ENCODE measurements around the gene KRT72.

Gene KRT72

GRCh38 chr12:52606096-52606495 is 4.8 kb upstream of the KRT72 start:
- no peak for DNase-seq
- Histone ChIP-seq H4K12ac (ENCODE audit: low read depth, low read length) (no peak overlapping the region), H3K9ac (ENCODE audit: low read length) (no peak overlapping the region), H2AFZ (ENCODE audit: insufficient read depth, low read length, poor library complexity) (no peak overlapping the region), H4K91ac (ENCODE audit: low read depth, low read length) (no peak overlapping the region), H2BK5ac (ENCODE audit: low read depth, low read length, poor library complexity) (no peak overlapping the region), H3K23ac (ENCODE audit: low read length) (no peak overlapping the region), H3K27ac (ENCODE audit: low read depth, low read length) (no peak overlapping the region), H2BK120ac (ENCODE audit: insufficient read depth, low read length, poor library complexity) (no peak overlapping the region), H3K14ac (ENCODE audit: low read length) (no peak overlapping the region), H3K27me3 (ENCODE audit: insufficient read depth, low read length) (no peaks in the 10 kb centered on the region), H3K36me3 (ENCODE audit: control insufficient read depth in 1 of 2, insufficient read depth in 2 of 2, low read length in 2 of 2) (no peaks in the 10 kb centered on the region), H3K9me3 (ENCODE audit: insufficient read depth, low read depth, low read length) (peaks cover 3% of the 10 kb centered on the region), H3K79me2 (ENCODE audit: control insufficient read depth, insufficient read depth, low read length, poor library complexity) (no peaks in the 10 kb centered on the region), H3K4me3 (ENCODE audit: low read depth, low read length) (no peak overlapping the region), H2BK12ac (ENCODE audit: low read length) (no peak overlapping the region), H3K4ac (ENCODE audit: low read depth, low read length) (no peak overlapping the region), H3K4me1 (ENCODE audit: control insufficient read depth in 1 of 2, insufficient read depth in 2 of 2, low read length in 2 of 2) (no peaks in the 10 kb centered on the region), H3K18ac (ENCODE audit: low read length) (no peak overlapping the region), H3K4me2 (ENCODE audit: low read length) (no peak overlapping the region), H3K79me1 (ENCODE audit: low read length) (no peaks in the 10 kb centered on the region), H4K8ac (ENCODE audit: low read depth, low read length) (no peak overlapping the region), H2AK5ac (ENCODE audit: low read length) (no peak overlapping the region)
- WGBS (ENCODE audit: extremely low coverage, insufficient coverage, insufficient read length): no CpG with 5 or more reads among the region's 3 CpGs

- Histone ChIP-seq H2BK5ac (ENCODE audit: low read depth, low read length, poor library complexity) (no peak overlapping the region), H4K8ac (ENCODE audit: low read depth, low read length) (no peak overlapping the region), H2BK12ac (ENCODE audit: low read length) (no peak overlapping the region), H3K9ac (ENCODE audit: low read length) (no peak overlapping the region), H3K4me3 (ENCODE audit: low read depth, low read length) (no peak overlapping the region), H3K18ac (ENCODE audit: low read length) (no peak overlapping the region), H3K14ac (ENCODE audit: low read length) (no peak overlapping the region), H3K9me3 (ENCODE audit: insufficient read depth, low read depth, low read length) (peaks cover 5% of the 10 kb centered on the region), H3K4ac (ENCODE audit: low read depth, low read length) (no peak overlapping the region), H3K36me3 (ENCODE audit: control insufficient read depth in 1 of 2, insufficient read depth in 2 of 2, low read length in 2 of 2) (no peaks in the 10 kb centered on the region), H3K4me2 (ENCODE audit: low read length) (no peak overlapping the region), H2AFZ (ENCODE audit: insufficient read depth, low read length, poor library complexity) (no peak overlapping the region), H3K4me1 (ENCODE audit: control insufficient read depth in 1 of 2, insufficient read depth in 2 of 2, low read length in 2 of 2) (no peaks in the 10 kb centered on the region), H3K27ac (ENCODE audit: low read depth, low read length) (no peak overlapping the region), H3K79me1 (ENCODE audit: low read length) (no peaks in the 10 kb centered on the region), H3K27me3 (ENCODE audit: insufficient read depth, low read length) (no peaks in the 10 kb centered on the region), H3K79me2 (ENCODE audit: control insufficient read depth, insufficient read depth, low read length, poor library complexity) (no peaks in the 10 kb centered on the region), H2BK120ac (ENCODE audit: insufficient read depth, low read length, poor library complexity) (no peak overlapping the region), H4K91ac (ENCODE audit: low read depth, low read length) (no peak overlapping the region), H3K23ac (ENCODE audit: low read length) (no peak overlapping the region), H2AK5ac (ENCODE audit: low read length) (no peak overlapping the region), H4K12ac (ENCODE audit: low read depth, low read length) (no peak overlapping the region)
- WGBS (ENCODE audit: extremely low coverage, insufficient coverage, insufficient read length): no CpG with 5 or more reads among the region's 1 CpG
- no peak for DNase-seq
These were observed 4.3 kb upstream of the KRT72 start for GRCh38 chr12:52605542-52605941.

- Histone ChIP-seq H3K9ac (ENCODE audit: low read length) (peak overlapping the region; percentile 18), H3K27ac (ENCODE audit: low read depth, low read length) (no peak overlapping the region), H3K9me3 (ENCODE audit: insufficient read depth, low read depth, low read length) (peaks cover 5% of the 10 kb centered on the region), H4K91ac (ENCODE audit: low read depth, low read length) (no peak overlapping the region), H3K14ac (ENCODE audit: low read length) (no peak overlapping the region), H3K23ac (ENCODE audit: low read length) (no peak overlapping the region), H3K4me2 (ENCODE audit: low read length) (no peak overlapping the region), H3K79me2 (ENCODE audit: control insufficient read depth, insufficient read depth, low read length, poor library complexity) (no peaks in the 10 kb centered on the region), H3K18ac (ENCODE audit: low read length) (no peak overlapping the region), H4K12ac (ENCODE audit: low read depth, low read length) (no peak overlapping the region), H3K79me1 (ENCODE audit: low read length) (no peaks in the 10 kb centered on the region), H3K4me1 (ENCODE audit: control insufficient read depth in 1 of 2, insufficient read depth in 2 of 2, low read length in 2 of 2) (no peaks in the 10 kb centered on the region), H2AFZ (ENCODE audit: insufficient read depth, low read length, poor library complexity) (no peak overlapping the region), H2BK5ac (ENCODE audit: low read depth, low read length, poor library complexity) (no peak overlapping the region), H3K4me3 (ENCODE audit: low read depth, low read length) (peak overlapping the region; percentile 8), H4K8ac (ENCODE audit: low read depth, low read length) (no peak overlapping the region), H2BK120ac (ENCODE audit: insufficient read depth, low read length, poor library complexity) (no peak overlapping the region), H3K4ac (ENCODE audit: low read depth, low read length) (no peak overlapping the region), H3K27me3 (ENCODE audit: insufficient read depth, low read length) (no peaks in the 10 kb centered on the region), H2AK5ac (ENCODE audit: low read length) (no peak overlapping the region), H2BK12ac (ENCODE audit: low read length) (no peak overlapping the region), H3K36me3 (ENCODE audit: control insufficient read depth in 1 of 2, insufficient read depth in 2 of 2, low read length in 2 of 2) (no peaks in the 10 kb centered on the region)
- DNase-seq: no peak
These were observed 3.6 kb upstream of the KRT72 start for GRCh38 chr12:52604859-52605258.

- Histone ChIP-seq H3K4me2 (ENCODE audit: low read length) (no peak overlapping the region), H3K4ac (ENCODE audit: low read depth, low read length) (no peak overlapping the region), H2BK5ac (ENCODE audit: low read depth, low read length, poor library complexity) (no peak overlapping the region), H3K18ac (ENCODE audit: low read length) (no peak overlapping the region), H3K14ac (ENCODE audit: low read length) (no peak overlapping the region), H3K4me1 (ENCODE audit: control insufficient read depth in 1 of 2, insufficient read depth in 2 of 2, low read length in 2 of 2) (no peaks in the 10 kb centered on the region), H3K9me3 (ENCODE audit: insufficient read depth, low read depth, low read length) (peaks cover 5% of the 10 kb centered on the region), H4K91ac (ENCODE audit: low read depth, low read length) (no peak overlapping the region), H3K79me1 (ENCODE audit: low read length) (no peaks in the 10 kb centered on the region), H2BK12ac (ENCODE audit: low read length) (no peak overlapping the region), H4K8ac (ENCODE audit: low read depth, low read length) (no peak overlapping the region), H3K4me3 (ENCODE audit: low read depth, low read length) (no peak overlapping the region), H2BK120ac (ENCODE audit: insufficient read depth, low read length, poor library complexity) (no peak overlapping the region), H3K36me3 (ENCODE audit: control insufficient read depth in 1 of 2, insufficient read depth in 2 of 2, low read length in 2 of 2) (no peaks in the 10 kb centered on the region), H3K27me3 (ENCODE audit: insufficient read depth, low read length) (no peaks in the 10 kb centered on the region), H3K79me2 (ENCODE audit: control insufficient read depth, insufficient read depth, low read length, poor library complexity) (no peaks in the 10 kb centered on the region), H2AK5ac (ENCODE audit: low read length) (no peak overlapping the region), H4K12ac (ENCODE audit: low read depth, low read length) (no peak overlapping the region), H3K9ac (ENCODE audit: low read length) (no peak overlapping the region), H2AFZ (ENCODE audit: insufficient read depth, low read length, poor library complexity) (no peak overlapping the region), H3K27ac (ENCODE audit: low read depth, low read length) (no peak overlapping the region), H3K23ac (ENCODE audit: low read length) (no peak overlapping the region)
- DNase-seq: no peak
- no CpG with 5 or more reads among the region's 2 CpGs for WGBS (ENCODE audit: extremely low coverage, insufficient coverage, insufficient read length)
These were observed 2.1 kb upstream of the KRT72 start for GRCh38 chr12:52603314-52603713.
